Jurkat, Clone E6-1 (cell line): Measurements from ENCODE around the gene LTBP1.
"Not testable (repeated sequence)": the region's sequence is repeated elsewhere in the genome, so short reads cannot be mapped to it uniquely, and the experiment has no call there.

Experiments used
- DNase-seq: peaks from one replicate; pipeline ENCODE4 v3.0.0-alpha.2; 2011; ENCODE audit warnings: low read depth, low spot score
- H3K4me3 ChIP-seq: 2 replicates; pipeline ENCODE4 v1.5.1; 2011; ENCODE audit warnings: mild to moderate bottlenecking, low read length, control low read depth, moderate library complexity

Gene LTBP1

GRCh38 chr2:32958821-32959220 lies 12.1 kb downstream of the LTBP1 start:
- DNase-seq: no peak

GRCh38 chr2:32960238-32960637 lies 13.5 kb downstream of the LTBP1 start:
- no peak for DNase-seq
- H3K4me3 ChIP-seq: no peak overlapping the region

More at GRCh38 chr2:32958821-32959220, 12.1 kb downstream of the LTBP1 start:
- no peak overlapping the region for H3K4me3 ChIP-seq

GRCh38 chr2:32960647-32961403 lies 14.1 kb downstream of the LTBP1 start:
- no peak for DNase-seq
- no peak overlapping the region for H3K4me3 ChIP-seq

GRCh38 chr2:32962690-32963089 lies 15.9 kb downstream of the LTBP1 start:
- no peak overlapping the region for H3K4me3 ChIP-seq
- DNase-seq: no peak

- DNase-seq: no peak
- H3K4me3 ChIP-seq: no peak overlapping the region
These were observed 17.2 kb downstream of the LTBP1 start for GRCh38 chr2:32963941-32964340.

GRCh38 chr2:32965523-32966171 lies 18.9 kb downstream of the LTBP1 start:
- no peak overlapping the region for H3K4me3 ChIP-seq
- no peak for DNase-seq

GRCh38 chr2:32969444-32970162 lies 22.9 kb downstream of the LTBP1 start:
- DNase-seq: no peak

GRCh38 chr2:32973772-32974171 lies 27.0 kb downstream of the LTBP1 start:
- not testable (repeated sequence) for H3K4me3 ChIP-seq, DNase-seq

More at GRCh38 chr2:32969444-32970162, 22.9 kb downstream of the LTBP1 start:
- H3K4me3 ChIP-seq: no peak overlapping the region

- no peak for DNase-seq
These were observed 29.8 kb downstream of the LTBP1 start for GRCh38 chr2:32976409-32977063.

GRCh38 chr2:32977228-32977758 lies 30.5 kb downstream of the LTBP1 start:
- no peak overlapping the region for H3K4me3 ChIP-seq
- DNase-seq: no peak

More at GRCh38 chr2:32976409-32977063, 29.8 kb downstream of the LTBP1 start:
- no peak overlapping the region for H3K4me3 ChIP-seq

GRCh38 chr2:32981612-32982011 lies 34.9 kb downstream of the LTBP1 start:
- no peak for DNase-seq
- H3K4me3 ChIP-seq: no peak overlapping the region

- not testable (repeated sequence) for H3K4me3 ChIP-seq, DNase-seq
These were observed 36.6 kb downstream of the LTBP1 start for GRCh38 chr2:32983193-32983924.

- no peak for DNase-seq
- H3K4me3 ChIP-seq: no peak overlapping the region
These were observed 39.7 kb downstream of the LTBP1 start for GRCh38 chr2:32986480-32986879.

- DNase-seq: no peak
These were observed 41.8 kb downstream of the LTBP1 start for GRCh38 chr2:32988525-32988924.

GRCh38 chr2:32990556-32990955 lies 43.8 kb downstream of the LTBP1 start:
- no peak overlapping the region for H3K4me3 ChIP-seq
- no peak for DNase-seq

More at GRCh38 chr2:32988525-32988924, 41.8 kb downstream of the LTBP1 start:
- H3K4me3 ChIP-seq: no peak overlapping the region

- no peak for DNase-seq
- no peak overlapping the region for H3K4me3 ChIP-seq
These were observed 44.5 kb downstream of the LTBP1 start for GRCh38 chr2:32991091-32991845.

- DNase-seq: no peak
These were observed 46.3 kb downstream of the LTBP1 start for GRCh38 chr2:32993005-32993539.

GRCh38 chr2:32997705-32998104 lies 51.0 kb downstream of the LTBP1 start:
- no peak for DNase-seq
- no peak overlapping the region for H3K4me3 ChIP-seq

More at GRCh38 chr2:32993005-32993539, 46.3 kb downstream of the LTBP1 start:
- no peak overlapping the region for H3K4me3 ChIP-seq
